Activated CD4-positive, alpha-beta T cell treated with anti-CD3 and anti-CD28 coated beads for 1 hour (primary cell): ENCODE data around the gene PCP4.

Experiments used
- DNase-seq: peaks from one replicate; pipeline ENCODE4 v3.0.0-alpha.2; 2020

PCP4 gene

DNA sequence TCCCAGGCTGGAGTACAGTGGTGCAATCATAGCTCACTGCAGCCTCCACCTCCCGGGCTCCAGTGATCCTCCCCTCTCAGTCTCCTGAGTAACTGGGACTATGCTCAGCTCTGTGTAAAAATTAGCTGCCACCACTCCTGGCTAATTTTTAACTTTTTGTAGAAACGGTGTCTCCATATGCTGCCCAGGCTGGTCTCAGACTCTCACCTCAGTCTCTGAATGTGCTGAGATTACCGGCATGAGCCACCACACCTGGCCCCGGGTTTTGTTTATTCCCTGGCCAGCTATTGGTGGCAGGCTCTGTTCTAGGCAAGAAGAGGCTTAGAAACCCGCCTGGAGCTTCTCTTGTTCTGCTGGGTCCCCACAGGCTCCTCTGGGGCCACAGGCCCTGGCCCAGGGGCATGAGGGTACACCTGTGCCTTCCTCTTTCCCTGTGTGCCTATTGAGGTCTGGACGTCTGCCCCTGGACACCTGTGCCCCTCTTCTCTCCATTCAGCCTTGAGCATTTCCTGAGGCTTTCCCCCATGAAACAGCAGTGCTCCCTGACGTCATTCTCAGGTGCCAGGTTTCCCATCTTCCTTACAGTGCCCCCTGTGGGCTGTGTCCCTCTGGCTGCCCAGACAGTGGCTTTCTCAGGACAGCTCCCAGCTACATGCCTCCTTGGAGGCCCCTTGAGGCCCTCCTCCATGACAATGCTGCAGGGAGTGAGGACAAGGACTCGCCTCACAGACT lies 57.5 kb downstream of the PCP4 start:
- no peak for DNase-seq

DNA sequence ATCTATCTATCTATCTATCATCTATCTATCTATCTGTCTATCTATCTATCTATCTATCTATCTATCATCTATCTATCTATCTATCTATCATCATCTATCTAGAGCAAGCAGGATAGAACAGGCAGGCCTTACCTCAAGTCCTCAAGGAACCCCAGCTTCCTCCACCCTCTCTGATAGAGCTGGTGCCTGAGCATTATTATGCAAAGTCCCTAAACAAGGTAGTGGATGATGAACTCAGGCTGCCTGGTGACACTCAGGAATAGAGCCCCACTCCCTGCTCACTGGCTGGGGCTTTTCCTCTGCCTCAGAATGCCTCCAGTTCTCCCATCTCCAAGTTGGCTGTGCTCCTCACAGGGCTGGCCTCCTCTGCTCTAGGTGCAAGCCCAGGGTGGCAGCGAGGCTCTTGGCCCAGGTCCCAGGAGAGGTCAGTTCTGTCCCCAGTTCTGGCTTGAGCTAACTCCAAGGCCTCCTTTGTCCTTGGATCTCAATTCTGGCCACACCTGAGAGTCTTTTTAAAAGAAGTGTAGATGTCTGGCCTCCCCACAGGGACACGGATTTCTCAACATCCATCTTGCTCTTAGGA lies 60.2 kb downstream of the PCP4 start:
- DNase-seq: no peak

DNA sequence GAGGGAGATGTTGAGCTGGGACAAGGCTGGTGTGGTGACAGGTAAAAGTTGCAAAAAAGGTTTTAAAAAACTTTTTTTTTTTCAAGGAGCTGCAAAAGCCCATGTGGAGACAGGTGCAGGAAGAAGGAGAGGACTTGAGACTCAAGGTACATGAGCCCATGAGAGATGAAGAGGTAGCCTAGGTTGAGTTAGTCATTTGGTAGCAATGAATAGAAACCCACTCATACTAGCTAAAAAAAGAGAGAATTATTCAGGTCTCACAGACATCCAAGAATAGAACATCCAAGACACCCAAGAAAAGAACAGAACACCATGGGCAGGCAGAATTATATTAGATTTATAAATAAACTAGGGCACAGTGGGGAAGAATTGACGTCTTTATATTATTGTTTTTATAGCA lies 65.1 kb downstream of the PCP4 start:
- no peak for DNase-seq

DNA sequence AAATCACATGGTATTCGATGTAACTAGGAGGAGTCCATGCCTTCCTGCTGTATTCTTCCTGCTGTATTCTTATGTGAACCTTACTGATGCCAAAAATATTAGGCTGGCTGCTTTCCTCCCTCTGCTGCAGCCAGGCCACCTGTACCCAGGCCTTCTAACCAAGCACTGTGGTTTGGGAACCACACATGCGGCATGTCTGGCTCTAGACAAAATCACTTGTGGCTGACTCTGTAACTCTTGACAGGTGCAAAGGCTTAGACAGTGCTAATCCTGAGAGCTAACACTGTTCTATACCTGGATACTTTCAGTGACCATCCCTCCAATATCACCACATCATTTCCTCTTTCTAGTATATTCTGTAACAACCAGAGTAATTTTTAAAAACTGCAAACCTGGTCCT lies 67.7 kb downstream of the PCP4 start:
- no peak for DNase-seq

DNA sequence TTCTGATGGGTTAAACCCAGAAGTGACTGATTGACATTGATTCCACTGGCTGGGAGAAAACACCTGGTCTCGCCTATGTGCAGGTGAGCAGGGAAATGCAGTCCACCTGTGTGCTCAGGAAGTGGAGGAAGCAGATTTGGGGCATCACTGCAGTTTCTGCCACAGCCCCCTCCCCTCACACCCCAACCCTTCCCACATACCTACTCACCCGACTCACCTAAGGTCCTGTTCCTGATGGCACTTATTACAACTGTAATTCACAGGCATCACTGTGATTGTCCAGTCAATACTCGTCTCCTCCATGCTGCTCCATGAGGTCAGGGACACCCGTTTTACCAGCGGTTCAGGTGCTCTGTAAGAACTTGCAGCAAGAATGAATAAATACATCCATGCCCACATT lies 68.5 kb downstream of the PCP4 start:
- DNase-seq: no peak

DNA sequence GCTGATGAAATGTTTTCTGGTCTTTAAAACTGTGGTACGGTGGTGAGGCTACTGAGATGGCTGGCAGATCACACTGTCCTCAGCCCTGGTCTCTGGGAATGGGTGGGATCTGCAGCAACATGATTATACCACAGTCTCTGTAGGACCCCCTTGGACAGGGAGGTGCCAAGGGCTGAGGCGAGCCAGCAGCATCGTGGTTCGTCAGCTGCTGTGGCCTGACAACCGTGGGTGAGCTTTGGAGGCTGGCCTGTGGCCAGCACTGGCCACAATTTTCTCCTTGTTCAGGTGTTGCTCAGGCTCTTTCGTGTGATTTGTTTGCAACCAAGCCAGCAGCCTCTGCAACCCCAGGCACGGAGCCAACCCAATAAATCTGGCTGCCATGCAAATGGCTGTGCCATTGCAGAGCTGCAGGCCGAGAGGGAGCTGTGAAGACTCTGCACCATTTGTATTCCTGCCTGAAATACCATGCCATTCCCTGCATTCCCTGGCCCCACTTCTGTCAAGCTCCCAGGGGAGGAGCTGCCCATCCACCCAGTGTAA lies 70.9 kb downstream of the PCP4 start:
- DNase-seq: no peak

DNA sequence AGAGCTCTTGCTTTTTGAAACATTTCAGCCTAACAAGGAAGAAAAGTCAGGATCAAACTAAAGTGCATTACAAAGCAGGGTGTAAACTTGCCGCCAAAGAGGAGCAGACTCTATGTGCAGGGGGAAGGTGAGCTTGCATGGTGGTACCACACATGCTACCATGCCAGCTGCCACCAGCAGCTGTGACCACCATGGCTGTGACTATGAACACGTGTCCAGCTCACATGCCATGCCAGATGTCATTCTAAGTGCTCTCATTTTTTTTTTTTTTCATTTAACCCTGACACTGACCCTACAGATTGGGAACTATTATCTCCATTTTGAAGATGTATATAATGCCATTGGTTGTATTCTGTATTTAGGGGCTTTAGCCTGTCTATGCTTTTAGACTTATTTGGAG lies 79.0 kb downstream of the PCP4 start:
- DNase-seq: no peak

DNA sequence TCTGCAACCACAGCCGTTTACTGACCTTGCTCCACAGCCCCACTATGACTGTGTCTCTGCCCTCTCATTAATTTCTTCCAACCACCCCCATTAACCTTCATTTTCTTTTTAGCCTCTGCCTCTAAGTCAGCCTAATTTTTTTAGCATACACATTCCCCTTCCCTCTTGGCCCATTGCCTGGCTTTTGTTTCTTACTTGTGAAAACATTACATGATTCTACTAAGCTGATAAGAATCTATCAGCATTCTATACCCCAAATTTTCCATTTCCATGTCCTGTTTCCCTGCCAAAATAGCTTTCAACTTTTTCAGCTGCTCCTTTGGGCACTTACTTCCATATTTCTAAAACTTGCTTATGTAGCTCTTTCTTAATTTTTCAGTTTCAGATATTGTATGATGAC lies 79.8 kb downstream of the PCP4 start:
- DNase-seq: no peak

DNA sequence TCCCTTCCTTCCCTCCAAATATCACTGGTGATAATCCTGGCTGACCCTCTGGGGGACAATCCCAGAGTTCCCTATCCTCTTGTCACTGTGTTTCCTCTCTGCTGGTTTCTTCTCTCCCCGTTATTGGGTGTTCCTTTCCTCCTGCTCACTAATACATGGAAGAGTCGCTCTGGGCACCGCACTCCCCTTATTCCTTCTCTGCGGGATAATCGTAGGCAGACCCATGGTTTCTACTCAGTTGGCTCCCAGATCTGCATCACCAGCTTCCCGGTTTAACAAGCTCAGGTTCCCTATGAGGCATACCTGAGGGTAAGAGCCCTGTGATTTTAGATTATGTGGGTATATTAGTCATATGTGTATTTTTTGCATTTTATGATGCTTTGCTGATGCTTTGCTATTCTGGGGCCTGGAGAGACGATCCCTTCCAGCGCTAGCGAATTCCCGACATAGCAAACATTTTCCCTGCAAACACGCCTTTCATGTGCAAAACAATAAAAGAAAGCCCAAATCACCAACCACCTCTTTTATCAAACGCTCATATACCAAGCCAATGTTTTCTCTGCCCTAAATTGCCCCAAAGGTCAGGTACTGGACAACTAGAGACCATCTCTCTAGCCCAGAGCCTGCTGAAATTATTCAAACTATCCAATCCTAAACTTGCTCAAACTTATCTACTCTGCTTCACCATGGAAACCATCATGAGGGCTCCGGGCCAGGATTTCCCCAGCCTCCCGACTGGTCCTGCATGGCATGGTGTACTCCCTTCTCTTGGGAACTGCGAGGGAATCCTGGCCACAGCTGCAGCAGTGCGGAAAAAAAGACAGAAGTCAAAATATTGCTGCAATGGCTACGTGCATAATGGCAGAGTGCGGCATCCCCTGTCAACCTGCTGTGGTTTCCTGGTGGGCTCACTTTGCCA lies 84.2 kb downstream of the PCP4 start:
- no peak for DNase-seq

DNA sequence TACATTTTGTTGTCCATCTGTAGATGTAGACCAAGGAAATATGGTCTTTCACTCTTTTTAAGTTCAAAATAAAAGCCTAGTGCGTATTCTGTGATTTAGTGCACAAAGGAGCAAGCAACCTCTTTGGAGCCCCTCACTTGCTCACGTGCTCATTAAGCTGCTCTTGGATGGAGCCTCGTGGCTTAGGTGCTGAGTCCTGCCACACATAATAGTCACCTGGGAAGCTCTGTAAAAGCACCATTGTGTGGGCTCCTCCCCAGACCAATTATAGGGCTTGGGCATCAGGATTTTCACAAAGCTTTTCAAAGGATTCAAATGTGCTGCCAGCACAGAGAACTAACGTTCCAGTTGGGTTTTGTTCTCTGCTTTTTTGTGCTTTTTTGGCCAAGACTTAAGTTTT lies 85.0 kb downstream of the PCP4 start:
- no peak for DNase-seq

DNA sequence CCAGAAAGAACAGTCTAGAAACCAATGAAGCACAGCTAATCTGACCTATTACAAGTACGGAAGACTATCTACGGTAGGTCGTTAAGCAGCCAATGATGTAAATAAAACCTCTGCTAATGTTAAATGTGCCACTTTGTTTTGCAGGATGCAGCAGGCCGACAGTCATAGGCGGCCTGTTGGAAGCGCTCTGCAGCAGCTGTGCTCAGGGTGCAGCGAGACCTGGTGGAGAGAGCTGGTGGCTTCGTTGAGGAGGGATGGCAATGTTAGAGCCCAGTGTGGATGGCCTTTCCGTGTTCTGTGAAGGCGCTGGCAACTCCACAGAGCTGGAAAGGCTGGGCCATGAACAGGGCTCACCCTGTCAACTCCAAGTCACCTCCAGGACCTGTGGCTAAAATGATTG lies 87.3 kb downstream of the PCP4 start:
- DNase-seq: no peak

DNA sequence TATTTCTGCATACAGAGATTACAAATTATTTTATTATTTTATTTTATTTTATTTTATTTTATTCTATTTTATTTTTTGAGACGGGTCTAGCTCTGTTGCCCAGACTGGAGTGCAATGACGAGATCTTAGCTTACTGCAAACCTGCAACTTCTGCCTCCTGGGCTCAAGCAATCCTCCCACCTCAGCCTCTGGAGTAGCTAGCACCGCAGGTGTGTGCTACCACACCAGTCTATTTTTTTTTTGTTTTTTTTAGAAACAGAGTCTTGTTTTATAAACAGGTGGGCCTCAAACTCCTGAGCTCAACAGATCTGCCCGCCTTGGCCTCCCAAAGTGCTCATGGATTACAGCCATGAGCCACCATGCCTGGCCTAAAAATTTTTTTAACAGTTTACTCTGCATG lies 88.1 kb downstream of the PCP4 start:
- DNase-seq: no peak

DNA sequence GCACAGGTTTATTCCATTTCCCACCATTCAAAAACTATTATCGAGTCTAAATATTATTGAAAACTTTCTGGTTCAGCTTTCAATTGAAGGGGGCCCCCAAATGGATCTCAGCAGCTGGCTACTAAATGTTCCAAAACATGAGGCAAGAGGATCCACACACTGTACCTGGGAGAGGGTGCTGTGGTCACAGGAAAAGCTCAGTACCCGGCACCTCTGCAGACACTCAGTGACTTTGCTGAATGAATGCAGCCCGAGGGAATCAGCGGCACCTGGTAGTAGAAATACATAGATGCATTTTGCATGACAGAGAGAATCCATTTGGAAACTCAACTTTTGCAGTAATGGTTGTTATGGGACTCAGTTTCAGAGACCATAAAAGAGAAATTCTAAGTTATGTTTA lies 89.3 kb downstream of the PCP4 start:
- no peak for DNase-seq

DNA sequence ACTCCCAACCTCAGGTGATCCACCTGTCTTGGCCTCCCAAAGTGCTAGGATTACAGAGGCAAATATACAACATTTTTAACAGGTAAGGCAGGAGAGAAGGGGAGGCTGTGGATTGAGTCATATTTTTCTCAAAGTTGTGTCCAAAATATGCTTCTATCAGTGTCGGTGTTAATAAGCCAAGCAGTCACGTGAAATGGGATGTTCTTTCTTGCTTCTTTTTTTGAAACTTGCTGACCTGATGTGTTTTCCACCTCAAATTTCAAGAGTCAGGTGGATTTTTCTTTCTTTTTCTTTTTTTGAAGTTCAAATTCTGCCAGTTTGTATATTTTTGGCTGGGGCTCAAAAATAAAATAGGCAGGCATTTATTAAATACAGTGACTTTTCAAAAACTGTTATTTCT lies 91.5 kb downstream of the PCP4 start:
- no peak for DNase-seq

DNA sequence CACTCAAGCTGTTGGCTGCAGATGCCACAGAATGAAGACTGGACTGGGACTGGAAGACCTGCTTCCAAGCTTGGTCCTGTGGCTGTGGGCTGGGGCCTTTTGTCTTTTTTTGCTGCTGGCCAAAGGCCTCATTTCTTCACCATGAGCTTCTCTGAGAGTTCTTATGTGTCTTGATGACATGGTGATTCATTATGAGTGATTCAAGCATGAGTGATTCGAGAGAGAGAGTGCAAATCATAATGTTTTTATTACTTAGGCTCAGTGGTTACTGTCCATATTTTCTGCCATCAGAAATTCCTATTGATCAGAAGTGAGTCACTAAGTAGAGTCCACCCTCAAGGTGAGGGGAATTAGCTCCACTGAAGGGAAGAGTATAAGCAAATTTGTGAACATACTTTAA lies 94.0 kb downstream of the PCP4 start:
- no peak for DNase-seq

DNA sequence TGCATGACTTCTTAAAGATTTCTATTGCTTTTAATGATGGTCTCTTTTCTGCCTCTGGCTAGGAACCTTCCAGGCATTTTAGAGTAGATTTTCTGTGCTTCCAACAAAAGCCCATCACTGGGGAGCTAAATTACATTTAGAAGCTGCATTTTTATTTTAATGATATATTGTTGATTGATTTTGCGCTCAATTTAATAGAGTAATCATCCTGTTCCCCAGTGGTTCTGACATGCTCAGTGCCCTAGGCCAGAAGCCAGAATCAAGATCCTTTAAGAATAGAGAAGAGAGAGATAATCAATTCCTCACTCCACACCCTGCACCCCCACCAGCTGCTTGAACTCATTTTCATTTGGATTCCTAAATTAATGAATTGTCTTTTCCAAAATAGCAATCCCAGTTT lies 97.8 kb downstream of the PCP4 start:
- DNase-seq: no peak

DNA sequence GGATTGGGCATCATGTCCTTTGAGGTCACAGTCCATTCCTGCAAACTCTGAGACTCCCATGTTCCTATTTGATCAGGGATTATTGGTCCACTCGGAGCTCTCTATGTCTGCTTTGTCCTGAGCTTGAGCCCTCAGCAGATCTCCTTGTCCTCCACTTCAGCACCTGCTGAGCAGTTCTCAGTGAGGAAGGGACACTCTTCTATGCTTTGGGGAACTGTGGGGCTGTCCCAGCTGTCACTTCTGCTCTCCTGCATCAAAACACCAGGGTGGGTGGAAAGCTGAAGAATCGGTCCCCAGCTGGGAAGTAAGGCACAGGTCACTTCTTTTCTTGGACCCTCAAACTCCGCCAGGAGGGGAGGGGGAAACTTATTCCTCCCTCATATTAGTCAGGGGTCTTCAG lies 99.5 kb downstream of the PCP4 start:
- no peak for DNase-seq

DNA sequence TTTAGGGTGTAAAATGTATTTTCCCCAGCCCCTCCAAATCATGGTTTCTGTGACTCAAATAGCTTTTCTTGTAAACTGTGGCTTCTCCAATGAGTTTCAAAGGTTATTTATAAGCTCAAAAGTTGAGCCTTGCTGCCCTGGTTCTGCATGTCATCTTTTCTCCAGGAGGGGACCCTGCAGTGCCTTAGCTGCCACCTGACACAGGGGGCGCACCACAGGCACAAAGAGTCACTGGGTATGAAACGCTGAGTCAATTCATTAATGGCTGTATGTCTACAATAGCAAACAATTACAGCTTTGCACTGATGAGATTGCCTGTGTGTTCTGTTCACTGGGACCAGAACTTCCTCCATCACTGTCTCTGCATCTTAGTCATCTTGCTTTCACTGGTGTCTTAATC lies 100.8 kb downstream of the PCP4 start:
- DNase-seq: no peak

DNA sequence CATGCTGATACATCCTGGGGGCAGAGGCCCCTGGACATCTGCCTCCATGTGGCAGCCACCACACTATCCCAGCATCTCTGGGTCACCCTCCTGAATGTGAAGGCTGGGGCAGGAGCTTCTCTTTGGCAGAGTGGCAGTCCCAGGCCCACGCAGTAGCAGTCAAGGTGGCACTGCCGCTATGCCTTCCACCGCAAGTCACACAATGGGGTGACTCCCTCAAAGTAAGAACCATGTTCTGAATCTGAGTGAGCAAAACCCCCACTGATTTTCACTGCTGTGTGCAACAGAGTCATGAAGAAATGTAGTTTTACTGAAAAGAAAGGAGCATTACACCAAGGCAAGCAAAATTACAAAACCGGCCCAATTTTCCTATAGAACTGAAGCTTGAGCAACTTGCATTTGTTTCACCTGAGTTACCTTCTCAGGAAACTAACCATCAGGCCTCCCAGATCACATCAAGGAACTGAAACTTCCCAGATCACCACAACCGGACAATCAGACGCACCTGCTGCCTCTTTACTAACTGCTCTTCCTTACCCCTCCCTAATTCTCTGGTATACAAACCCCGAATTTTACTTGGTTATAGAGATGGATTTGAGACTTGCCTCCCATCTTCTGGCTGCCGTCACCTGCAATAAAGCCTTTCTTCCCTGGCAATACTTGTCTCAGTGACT lies 102.6 kb downstream of the PCP4 start:
- no peak for DNase-seq

DNA sequence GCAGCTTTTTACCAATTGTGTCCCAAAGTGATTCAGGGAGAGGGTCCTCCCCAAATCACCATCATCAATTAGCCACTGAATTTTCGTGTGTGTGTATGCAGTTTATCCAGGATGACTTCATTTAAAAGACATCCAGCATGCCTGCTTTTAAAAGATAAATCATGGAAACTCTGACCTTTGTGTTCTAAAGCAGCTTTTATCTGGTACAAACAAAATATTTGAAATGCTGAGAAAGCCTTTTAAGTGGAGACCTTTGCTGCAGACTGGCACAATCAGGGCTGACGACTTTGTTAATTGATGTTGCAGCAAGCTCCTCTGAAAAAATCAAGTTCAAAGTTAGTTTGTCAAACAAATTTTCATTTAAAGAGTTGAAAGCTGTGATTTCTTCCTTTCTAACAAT lies 104.7 kb downstream of the PCP4 start:
- DNase-seq: no peak

DNA sequence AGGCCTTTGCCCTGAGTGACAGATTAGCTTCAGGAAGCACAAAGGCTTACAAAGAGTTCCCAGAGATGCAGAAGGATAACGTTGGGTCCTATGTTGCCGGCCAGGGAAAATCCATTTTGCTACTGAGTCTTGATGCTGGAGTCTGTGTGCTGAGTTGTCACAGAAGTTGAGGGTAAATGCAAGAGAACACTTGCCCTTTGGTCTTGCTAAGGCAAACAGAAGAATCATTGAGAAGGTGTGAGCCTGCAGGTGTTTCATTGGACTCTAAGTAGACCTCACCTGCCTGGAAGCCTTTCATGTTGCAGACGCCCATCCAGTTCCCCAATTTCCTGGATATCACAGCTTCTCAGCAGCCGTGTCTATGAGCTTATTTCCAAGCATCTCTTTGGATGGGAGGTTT lies 105.2 kb downstream of the PCP4 start:
- no peak for DNase-seq

DNA sequence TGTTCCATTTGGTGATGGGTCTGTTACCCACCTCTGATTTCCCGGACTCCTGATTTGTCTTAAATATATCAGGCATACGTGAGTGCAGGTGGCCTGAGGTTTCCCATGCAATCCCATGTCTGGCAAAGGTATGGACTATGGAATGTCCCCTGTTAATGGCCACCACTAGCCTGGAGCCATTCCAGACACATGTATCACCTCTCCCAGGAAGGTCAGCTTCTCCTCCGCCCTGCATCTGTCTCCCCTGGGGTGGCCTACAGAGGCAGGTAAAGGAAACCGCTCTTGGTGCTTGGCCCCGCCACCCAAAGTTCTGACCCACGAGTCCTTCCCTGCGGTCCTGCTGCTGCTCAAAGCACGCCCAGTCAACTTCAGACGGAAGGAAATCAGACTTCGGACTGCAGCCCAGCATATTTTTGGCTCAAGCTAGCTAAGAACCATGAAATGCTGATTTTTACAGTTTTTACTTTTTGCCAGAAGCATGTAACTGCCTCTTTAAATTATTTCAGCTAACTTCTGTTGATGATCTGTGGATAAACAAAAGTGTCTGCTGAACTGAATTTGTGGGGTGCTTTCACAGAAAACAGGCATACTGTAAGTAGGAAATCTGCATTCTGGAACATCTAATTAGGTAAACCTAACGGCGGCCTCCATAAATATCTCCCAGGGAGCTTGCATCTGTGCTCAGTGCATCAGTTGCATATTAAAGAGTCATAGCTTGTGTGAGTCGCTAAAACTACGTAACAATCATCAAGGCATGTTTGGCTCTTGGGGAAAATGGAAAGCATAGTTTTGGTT lies 105.9 kb downstream of the PCP4 start:
- DNase-seq: no peak
